GM21717 (cell line): ENCODE results near the gene TYMP.

ENCODE experiments used
- ATAC-seq: cut with Tn5 transposase; IDR thresholded peaks from one replicate; pipeline ENCODE4 v1.9.1; 2021; ENCODE audit warnings: mild to moderate bottlenecking, moderate library complexity; ENCODE audit not compliant: unreplicated experiment

TYMP gene, protein sequence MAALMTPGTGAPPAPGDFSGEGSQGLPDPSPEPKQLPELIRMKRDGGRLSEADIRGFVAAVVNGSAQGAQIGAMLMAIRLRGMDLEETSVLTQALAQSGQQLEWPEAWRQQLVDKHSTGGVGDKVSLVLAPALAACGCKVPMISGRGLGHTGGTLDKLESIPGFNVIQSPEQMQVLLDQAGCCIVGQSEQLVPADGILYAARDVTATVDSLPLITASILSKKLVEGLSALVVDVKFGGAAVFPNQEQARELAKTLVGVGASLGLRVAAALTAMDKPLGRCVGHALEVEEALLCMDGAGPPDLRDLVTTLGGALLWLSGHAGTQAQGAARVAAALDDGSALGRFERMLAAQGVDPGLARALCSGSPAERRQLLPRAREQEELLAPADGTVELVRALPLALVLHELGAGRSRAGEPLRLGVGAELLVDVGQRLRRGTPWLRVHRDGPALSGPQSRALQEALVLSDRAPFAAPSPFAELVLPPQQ

GRCh38 chr22:50529897-50530579 lies at the start of gene TYMP:
TYMP (minus strand) TSS chr22:50530012; CDS start chr22:50529709, 303 bp downstream.
- ATAC-seq = no peak

DNA sequence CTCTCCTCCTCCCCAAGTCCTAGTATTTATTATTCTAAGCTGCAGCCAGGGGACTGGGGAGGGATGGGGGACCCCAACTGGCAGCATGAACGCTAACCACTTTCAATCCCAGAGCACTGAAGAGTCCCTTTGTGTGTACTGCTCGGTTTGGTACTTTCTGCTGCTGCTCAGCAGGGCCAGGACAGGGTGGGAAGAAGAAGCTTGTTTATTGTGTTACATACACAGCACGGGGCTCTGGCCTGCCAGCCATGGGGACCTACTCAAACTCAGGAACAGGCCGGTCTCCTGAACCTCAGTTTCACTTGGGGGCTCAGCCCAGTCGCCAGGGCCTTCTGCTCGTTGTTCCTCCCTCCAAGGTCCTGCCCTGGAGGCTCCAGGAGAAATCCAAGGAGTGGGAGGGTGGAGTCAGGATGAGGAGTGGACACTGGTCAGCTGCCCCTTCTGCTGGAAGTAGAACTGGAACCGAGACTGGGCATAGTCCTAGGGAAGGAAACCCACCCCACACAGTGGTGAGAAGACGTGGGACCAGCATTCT lies 49.0 kb upstream of the TYMP start:
- no peak for ATAC-seq

DNA sequence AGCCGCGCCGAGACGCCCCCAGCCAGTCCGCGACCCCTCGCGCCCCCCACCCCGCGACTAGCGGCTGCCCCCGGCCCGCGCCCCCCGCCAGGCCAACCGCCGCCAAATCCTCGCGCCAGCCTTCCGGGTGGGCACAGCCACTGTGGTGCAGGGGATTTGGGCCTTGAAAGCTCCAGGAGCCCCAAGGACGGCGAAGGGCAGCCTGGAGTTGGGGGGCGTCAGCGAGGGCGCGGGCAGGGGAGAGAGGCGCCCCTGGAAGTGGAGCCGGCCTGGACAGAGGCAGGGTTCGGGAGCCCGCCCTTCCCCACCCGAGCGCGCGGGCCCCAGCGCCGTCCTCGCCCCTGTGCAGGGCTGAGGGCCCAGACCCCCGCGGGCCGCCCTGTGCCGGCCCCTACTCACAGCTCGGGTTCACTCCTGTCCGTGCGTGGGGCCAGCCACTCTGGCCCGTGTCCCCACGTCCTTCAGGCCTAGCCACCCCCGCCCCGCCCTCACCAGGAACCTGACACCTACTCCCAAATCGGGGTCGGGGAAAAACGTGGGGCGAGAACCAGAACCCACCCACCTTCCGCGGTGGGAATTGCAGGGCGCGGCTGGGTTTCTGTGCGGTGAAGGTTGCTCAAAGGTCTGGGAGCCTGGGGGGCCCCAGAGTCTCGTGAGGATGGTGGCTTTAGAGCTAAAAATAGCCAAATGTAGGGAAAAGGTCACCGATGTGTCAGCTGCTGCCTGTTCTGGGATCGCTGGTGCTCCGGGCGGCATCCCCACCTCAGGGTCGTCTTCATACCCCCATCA lies 48.4 kb upstream of the TYMP start, which contains the start of gene CPT1B:
TSS of gene CPT1B (minus strand) at position 441 of the 789 bp plus-strand sequence. CDS start 512 bp downstream, outside the sequence.
- ATAC-seq = no peak

DNA sequence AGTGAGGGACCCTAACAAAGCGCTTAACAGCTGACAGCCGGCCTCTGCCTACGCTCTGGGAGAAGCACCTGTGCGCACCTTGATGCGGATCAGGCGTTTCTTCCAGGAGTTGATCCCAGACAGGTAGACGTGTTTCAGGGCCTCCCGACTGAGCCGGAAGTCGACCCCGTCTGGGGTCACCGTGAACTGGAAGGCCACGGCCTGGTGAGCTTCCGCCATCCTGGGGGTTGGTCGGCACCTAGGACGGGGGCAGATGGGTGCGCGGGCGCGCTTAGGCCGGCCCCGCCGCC lies 47.8 kb upstream of the TYMP start:
- no peak for ATAC-seq

GRCh38 chr22:50576806-50577696 lies 47.2 kb upstream of the TYMP start:
- no peak for ATAC-seq

GRCh38 chr22:50576070-50576469 lies 46.3 kb upstream of the TYMP start:
- no peak for ATAC-seq

DNA sequence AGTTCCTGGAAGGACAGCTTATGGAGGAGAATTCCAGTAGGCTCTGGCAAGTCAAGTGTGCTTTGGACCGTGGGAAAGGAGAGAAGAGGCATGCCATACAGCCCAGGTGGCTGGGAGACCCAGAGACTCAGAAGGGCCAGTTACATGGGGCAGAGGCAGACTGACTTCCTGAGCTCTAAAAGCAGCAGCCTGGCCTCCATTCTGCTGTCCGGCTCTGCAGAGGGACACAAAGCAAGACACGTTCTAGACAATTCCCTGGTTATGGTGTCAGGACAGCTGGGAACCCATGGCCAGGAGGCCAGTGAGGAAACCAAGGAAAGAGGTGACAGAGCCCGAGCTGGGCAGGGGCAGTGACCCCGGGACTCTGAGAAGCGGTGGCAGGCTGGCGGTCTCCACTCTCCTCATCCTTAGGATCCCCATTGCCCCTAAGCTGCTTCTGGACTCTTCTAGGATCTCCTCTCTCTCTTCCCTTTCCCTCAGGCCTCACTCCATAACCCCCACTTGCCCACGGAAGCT lies 45.7 kb upstream of the TYMP start:
- ATAC-seq = no peak

- no peak for ATAC-seq
These were observed 44.6 kb upstream of the TYMP start for GRCh38 chr22:50574383-50574755.

GRCh38 chr22:50573491-50574382 lies 43.9 kb upstream of the TYMP start:
- no peak for ATAC-seq

GRCh38 chr22:50572965-50573364 lies 43.2 kb upstream of the TYMP start:
- ATAC-seq = no peak

GRCh38 chr22:50571264-50572175 lies 41.7 kb upstream of the TYMP start:
- ATAC-seq = no peak

DNA sequence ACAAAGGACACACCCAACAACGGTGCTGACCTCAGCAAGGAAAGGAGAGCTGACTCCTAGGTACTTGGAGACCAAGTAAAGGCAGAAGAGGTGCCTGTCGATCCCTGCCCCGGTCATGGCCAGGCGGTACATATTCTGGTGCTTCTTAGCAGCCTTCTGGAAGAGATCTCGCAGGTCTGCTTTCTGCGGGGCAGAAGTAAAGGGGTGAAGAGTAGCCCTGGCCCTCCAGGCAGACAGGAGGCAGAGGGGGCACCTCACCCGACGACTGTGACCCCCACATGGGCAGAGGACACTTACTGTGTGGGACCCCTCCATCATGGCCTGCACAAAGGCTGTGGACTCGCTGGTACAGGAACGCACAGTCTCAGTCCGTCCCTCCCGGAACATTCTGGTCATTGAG lies 41.0 kb upstream of the TYMP start:
- ATAC-seq = no peak

GRCh38 chr22:50569896-50570535 lies 40.2 kb upstream of the TYMP start:
- ATAC-seq = no peak

DNA sequence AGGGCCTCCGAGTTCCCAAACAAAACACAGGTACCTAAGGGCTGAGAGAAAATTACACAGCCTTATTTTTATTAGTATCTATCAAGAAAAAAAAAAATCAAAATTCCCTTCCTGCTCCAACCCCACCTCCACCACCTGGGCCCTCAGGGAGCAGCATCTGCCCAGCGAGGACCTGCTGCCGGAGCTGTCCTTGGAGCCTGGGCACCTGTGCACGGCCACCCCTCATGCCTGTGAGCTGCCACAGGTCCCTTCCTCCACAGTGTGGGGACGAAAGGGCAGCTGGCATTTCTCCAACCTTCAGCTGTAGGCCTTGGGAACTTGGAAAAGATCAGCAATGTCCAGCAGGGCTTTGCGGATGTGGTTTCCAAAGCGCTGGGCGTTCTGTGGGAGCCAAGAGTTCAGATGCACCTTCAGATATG lies 39.2 kb upstream of the TYMP start:
- ATAC-seq = no peak

DNA sequence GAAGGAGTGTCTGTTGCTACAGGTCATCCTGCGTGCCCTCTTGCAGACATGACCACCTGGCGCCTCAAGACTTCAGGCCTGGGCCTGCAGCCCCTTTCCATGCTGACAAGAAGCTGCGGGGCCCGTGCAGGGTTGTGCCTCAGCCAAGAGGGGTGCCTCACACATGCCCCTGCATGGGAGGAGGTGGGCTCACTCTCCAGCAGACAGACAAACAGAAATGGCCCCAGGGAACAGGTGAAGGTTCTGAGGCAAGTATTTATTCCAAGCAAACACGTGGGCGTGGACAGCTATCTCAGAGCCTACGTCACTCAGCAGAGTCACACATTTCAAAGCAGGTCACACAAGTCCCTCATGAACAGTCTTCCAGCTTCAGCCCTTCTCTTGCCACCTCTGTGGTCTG lies 38.8 kb upstream of the TYMP start:
- ATAC-seq = no peak

DNA sequence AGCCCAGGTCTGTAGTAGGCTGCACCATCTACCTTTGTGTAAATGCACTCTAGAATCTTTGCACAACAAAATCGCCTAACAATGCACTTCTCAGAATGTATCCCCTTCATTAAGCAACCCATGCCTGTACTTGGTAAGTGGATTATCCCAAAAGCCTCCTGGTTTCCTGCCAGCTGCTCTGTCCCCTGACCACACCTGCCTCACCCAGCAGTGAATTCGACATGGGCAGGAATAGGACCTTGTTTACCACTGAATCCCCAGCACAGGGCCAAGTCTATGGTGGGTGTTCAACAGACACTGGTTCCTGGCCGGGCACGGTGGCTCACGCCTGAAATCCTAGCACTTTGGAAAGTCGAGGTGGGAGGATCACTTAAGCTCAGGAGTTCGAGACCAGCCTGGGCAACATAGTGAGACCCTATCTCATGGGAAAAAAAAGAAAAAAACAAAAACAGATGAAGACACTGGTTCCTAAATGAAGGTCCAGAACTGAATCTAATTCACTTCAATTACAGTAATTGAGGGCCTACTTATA lies 38.0 kb upstream of the TYMP start:
- ATAC-seq = no peak

- ATAC-seq = no peak
These were observed 34.5 kb upstream of the TYMP start for GRCh38 chr22:50564289-50564688.
